GM15510 (cell line): ENCODE results near the gene NFRKB.
A peak's percentile ranks its signal among the peaks of the same experiment; 100 is the strongest.

Experiments used
- POLR2A ChIP-seq: IDR thresholded peaks from 3 replicates; pipeline ENCODE4 v1.6.1; 2011; ENCODE audit warnings: borderline replicate concordance; ENCODE audit not compliant: insufficient read length; ENCODE audit errors: extremely low read depth

The NFRKB gene

GRCh38 chr11:129895126-129896041 lies at the start of gene NFRKB:
TSS of gene NFRKB (minus strand) at chr11:129895578. CDS start at chr11:129892849, 2,729 bp downstream.
- TF ChIP-seq POLR2A = peak; percentile 83

- no peak for TF ChIP-seq POLR2A
These were observed 49.3 kb upstream of the NFRKB start for GRCh38 chr11:129944696-129945095.

GRCh38 chr11:129943036-129943435 lies 47.7 kb upstream of the NFRKB start:
- TF ChIP-seq POLR2A = no peak

- TF ChIP-seq POLR2A = no peak
These were observed 44.1 kb upstream of the NFRKB start for GRCh38 chr11:129939510-129939909.

GRCh38 chr11:129938764-129939163 lies 43.4 kb upstream of the NFRKB start:
- no peak for TF ChIP-seq POLR2A

- TF ChIP-seq POLR2A = no peak
These were observed 42.3 kb upstream of the NFRKB start for GRCh38 chr11:129937592-129938238.

- TF ChIP-seq POLR2A = no peak
These were observed 40.3 kb upstream of the NFRKB start for GRCh38 chr11:129935723-129936122.

- TF ChIP-seq POLR2A = no peak
These were observed 38.5 kb upstream of the NFRKB start for GRCh38 chr11:129933891-129934290.

- no peak for TF ChIP-seq POLR2A
These were observed 37.9 kb upstream of the NFRKB start for GRCh38 chr11:129933262-129933661.

- TF ChIP-seq POLR2A = no peak
These were observed 37.1 kb upstream of the NFRKB start for GRCh38 chr11:129932381-129933067.

GRCh38 chr11:129930743-129931142 lies 35.4 kb upstream of the NFRKB start:
- TF ChIP-seq POLR2A = no peak

- no peak for TF ChIP-seq POLR2A
These were observed 34.9 kb upstream of the NFRKB start for GRCh38 chr11:129930296-129930695.

GRCh38 chr11:129929721-129930120 lies 34.3 kb upstream of the NFRKB start:
- TF ChIP-seq POLR2A = no peak

GRCh38 chr11:129928923-129929692 lies 33.7 kb upstream of the NFRKB start:
- no peak for TF ChIP-seq POLR2A
